OCI-LY1 (cell line): Measurements from ENCODE around the gene GALT.

Source experiments
- H2AFZ ChIP-seq: fragments of 200-600 bp; sonication (generic), shearing (Covaris generic); 2 replicates; pipeline ENCODE4 v1.6.0; 2014; ENCODE audit warnings: antibody characterized with exemption, mild to moderate bottlenecking, low read length
- H3F3A ChIP-seq: fragments of 200-600 bp; sonication (generic), shearing (Covaris generic); 2 replicates; pipeline ENCODE4 v1.6.0; 2014; ENCODE audit warnings: mild to moderate bottlenecking, antibody characterized with exemption, low read length, moderate library complexity; ENCODE audit not compliant: insufficient read depth
- H3K27ac ChIP-seq: fragments of 200-600 bp; sonication (generic); 2 replicates; pipeline ENCODE4 v1.5.1; 2014; ENCODE audit warnings: low read length, mixed run types, mild to moderate bottlenecking, low read depth; ENCODE audit not compliant: poor library complexity, severe bottlenecking
- H3K27me3 ChIP-seq: fragments of 200-600 bp; sonication (generic); 2 replicates; pipeline ENCODE4 v1.6.0; 2014; ENCODE audit warnings: antibody characterized with exemption, mild to moderate bottlenecking, low read length, moderate library complexity; ENCODE audit not compliant: insufficient read depth
- H3K36me3 ChIP-seq: fragments of 200-600 bp; sonication (generic); 2 replicates; pipeline ENCODE4 v1.6.1; 2014; ENCODE audit warnings: mild to moderate bottlenecking, antibody characterized with exemption, low read length, moderate library complexity, mixed read lengths; ENCODE audit not compliant: insufficient read depth
- H3K4me1 ChIP-seq: fragments of 200-600 bp; sonication (generic); 2 replicates; pipeline ENCODE4 v1.5.1; 2014; ENCODE audit warnings: mild to moderate bottlenecking, low read length, moderate library complexity; ENCODE audit not compliant: insufficient read depth, severe bottlenecking
- H3K4me2 ChIP-seq: fragments of 200-600 bp; sonication (generic), shearing (Covaris generic); 2 replicates; pipeline ENCODE4 v1.6.1; 2014; ENCODE audit warnings: low read length
- H3K4me3 ChIP-seq: fragments of 200-600 bp; sonication (generic); 2 replicates; pipeline ENCODE4 v1.5.1; 2014; ENCODE audit warnings: low read length, low read depth, mild to moderate bottlenecking, mixed read lengths; ENCODE audit not compliant: poor library complexity, severe bottlenecking
- H3K79me2 ChIP-seq: fragments of 200-600 bp; shearing (Covaris generic); 2 replicates; pipeline ENCODE4 v1.6.1; 2016; ENCODE audit warnings: mixed run types, low read length, mixed read lengths; ENCODE audit not compliant: insufficient read depth
- H3K9ac ChIP-seq: fragments of 200-600 bp; sonication (generic), shearing (Covaris generic); 2 replicates; pipeline ENCODE4 v1.6.1; 2014; ENCODE audit warnings: mild to moderate bottlenecking, low read length, mixed read lengths
- H3K9me2 ChIP-seq: fragments of 200-600 bp; sonication (generic), shearing (Covaris generic); 2 replicates; pipeline ENCODE4 v1.6.1; 2014; ENCODE audit warnings: low read depth, mild to moderate bottlenecking, low read length, mixed read lengths
- H3K9me3 ChIP-seq: fragments of 200-600 bp; shearing (Covaris generic); 2 replicates; pipeline ENCODE4 v1.6.1; 2014; ENCODE audit warnings: low read length, mixed read lengths
- H4K20me1 ChIP-seq: fragments of 200-600 bp; sonication (generic), shearing (Covaris generic); 2 replicates; pipeline ENCODE4 v1.6.0; 2016; ENCODE audit warnings: mild to moderate bottlenecking, low read length; ENCODE audit not compliant: insufficient read depth
- CTCF ChIP-seq: fragments of 200-600 bp; sonication (generic), shearing (Covaris generic); IDR thresholded peaks from 2 replicates; pipeline ENCODE4 v1.5.1; 2017; ENCODE audit warnings: mild to moderate bottlenecking, antibody characterized with exemption, low read length, moderate library complexity, mixed read lengths
- EZH2 ChIP-seq: fragments of 200-600 bp; sonication (generic), shearing (Covaris generic); IDR thresholded peaks from 2 replicates; pipeline ENCODE4 v1.8.0; 2017; ENCODE audit warnings: borderline replicate concordance, mixed run types, mild to moderate bottlenecking, antibody characterized with exemption, low read length, moderate library complexity, mixed read lengths

Gene GALT

GRCh38 chr9:34606905-34607304, 39.6 kb upstream of the GALT start:
- Histone ChIP-seq H3K4me3 (no peak overlapping the region), H4K20me1 (no peaks in the 10 kb centered on the region), H3K36me3 (peaks cover 13% of the 10 kb centered on the region), H3K9me2 (no peaks in the 10 kb centered on the region), H3K9ac (no peak overlapping the region), H3F3A (no peaks in the 10 kb centered on the region), H2AFZ (no peak overlapping the region), H3K27ac (no peak overlapping the region), H3K4me2 (no peak overlapping the region), H3K4me1 (peaks cover 13% of the 10 kb centered on the region), H3K9me3 (no peaks in the 10 kb centered on the region), H3K79me2 (no peaks in the 10 kb centered on the region), H3K27me3 (no peaks in the 10 kb centered on the region)
- no peak for TF ChIP-seq CTCF

GRCh38 chr9:34607331-34607730, 39.1 kb upstream of the GALT start:
- Histone ChIP-seq H3K9ac (no peak overlapping the region), H3K4me1 (peaks cover 15% of the 10 kb centered on the region), H3K9me3 (no peaks in the 10 kb centered on the region), H3F3A (no peaks in the 10 kb centered on the region), H3K4me2 (no peak overlapping the region), H2AFZ (no peak overlapping the region), H3K36me3 (peaks cover 13% of the 10 kb centered on the region), H3K27ac (no peak overlapping the region), H3K27me3 (no peaks in the 10 kb centered on the region), H3K79me2 (no peaks in the 10 kb centered on the region), H3K4me3 (no peak overlapping the region), H3K9me2 (no peaks in the 10 kb centered on the region), H4K20me1 (no peaks in the 10 kb centered on the region)
- TF ChIP-seq EZH2 (no peak), CTCF (no peak)

GRCh38 chr9:34610434-34611206, 35.9 kb upstream of the GALT start:
- peak overlapping the region; percentile 92; the same call in 1 of the 2 replicates for H3K9ac ChIP-seq
- no peaks in the 10 kb centered on the region for H3K27me3 ChIP-seq
- no peaks in the 10 kb centered on the region for H3K9me2 ChIP-seq
- peak overlapping the region; percentile 93 for H3K4me2 ChIP-seq
- peaks cover 20% of the 10 kb centered on the region for H3K4me1 ChIP-seq
- no peak for TF ChIP-seq CTCF
- TF ChIP-seq EZH2 = no peak
- no peak overlapping the region for H3K27ac ChIP-seq
- H3K36me3 ChIP-seq = peaks cover 13% of the 10 kb centered on the region
- H4K20me1 ChIP-seq = no peaks in the 10 kb centered on the region
- H3K9me3 ChIP-seq = no peaks in the 10 kb centered on the region
- H3K4me3 ChIP-seq = peak overlapping the region; percentile 98
- no peak overlapping the region for H2AFZ ChIP-seq
- H3F3A ChIP-seq = no peaks in the 10 kb centered on the region
- no peaks in the 10 kb centered on the region for H3K79me2 ChIP-seq
